Body of pancreas (tissue), 4 donors: ENCODE results near the gene USB1. TPM values are rescaled to one million over a fixed set of nuclear protein-coding genes. Genes with fewer than 3 reads are reported as not detected.

Experiments
- ATAC-seq: fragments of 150-250 bp; one replicate; pipeline ENCODE4 v1.9.1; 2016
- DNase-seq, 4 donors: peaks; one replicate each; pipeline ENCODE4 v3.0.0-alpha.2; 2019
- H3K27ac ChIP-seq, 4 donors: fragments of 200-600 bp; sonication (generic); 1 replicate in 3 of 4; 2 replicates in 1 of 4; pipeline versions ENCODE4 v1.5.1 to v1.6.1; 2016 to 2019; ENCODE audit warnings: mild to moderate bottlenecking in 1 of 4, mixed read lengths in 1 of 4, moderate library complexity in 1 of 4
- H3K27me3 ChIP-seq, 2 donors: fragments of 200-600 bp; sonication (generic); one replicate each; pipeline ENCODE4 v1.6.0; 2016; ENCODE audit warnings: mild to moderate bottlenecking in 1 of 2
- H3K36me3 ChIP-seq, 2 donors: fragments of 200-600 bp; sonication (generic); replicated peaks in 1 of 2; 2 replicates each; pipeline ENCODE4 v1.5.1; 2016; ENCODE audit warnings: low read depth in 2 of 2; ENCODE audit not compliant: insufficient read depth in 1 of 2
- H3K4me1 ChIP-seq: fragments of 200-600 bp; sonication (generic); one replicate; pipeline ENCODE4 v1.6.0; 2016
- H3K4me3 ChIP-seq, 2 donors: fragments of 200-600 bp; sonication (generic); 1 replicate in 1 of 2; 2 replicates in 1 of 2; pipeline ENCODE4 v1.5.1; 2016 to 2019
- H3K9me3 ChIP-seq, 3 donors: fragments of 200-600 bp; sonication (generic); 1 replicate in 2 of 3; 2 replicates in 1 of 3; pipeline ENCODE4 v1.5.1; 2016
- CTCF ChIP-seq, 7 experiments: fragments of 450-650 bp in 4 of 7; fragments of 200-600 bp in 3 of 7; sonication (generic) in 3 of 7; IDR thresholded peaks; one replicate each; pipeline ENCODE4 v1.5.1; 2016 to 2019; ENCODE audit warnings: antibody characterized with exemption in 7 of 7
- POLR2A ChIP-seq, 3 donors: fragments of 450-650 bp; IDR thresholded peaks; one replicate each; pipeline ENCODE4 v1.6.1; 2016; ENCODE audit warnings: antibody characterized with exemption in 3 of 3, mild to moderate bottlenecking in 2 of 3
- WGBS, 2 donors: methylation state at CpG; one replicate each; pipeline ENCODE4 v1.1.5; 2017; 5-methylcytosine and 5-hydroxymethylcytosine counted together
- intact Hi-C: fragments of 100-400 bp; cut with DNase I; formaldehyde crosslinking; loops from one replicate; pipeline ENCODE4 v1.15.1; 2023
- total RNA-seq, 2 donors: library from RNA; depleted of rRNA; stranded (reverse); fragments of >200 nt; gene quantifications; one replicate each; pipeline ENCODE4 v1.1.0, GENCODE V29; 2016

USB1 gene
- total RNA-seq, 2 donors from 2014 or later: 22.4 to 46.7 TPM

DNA sequence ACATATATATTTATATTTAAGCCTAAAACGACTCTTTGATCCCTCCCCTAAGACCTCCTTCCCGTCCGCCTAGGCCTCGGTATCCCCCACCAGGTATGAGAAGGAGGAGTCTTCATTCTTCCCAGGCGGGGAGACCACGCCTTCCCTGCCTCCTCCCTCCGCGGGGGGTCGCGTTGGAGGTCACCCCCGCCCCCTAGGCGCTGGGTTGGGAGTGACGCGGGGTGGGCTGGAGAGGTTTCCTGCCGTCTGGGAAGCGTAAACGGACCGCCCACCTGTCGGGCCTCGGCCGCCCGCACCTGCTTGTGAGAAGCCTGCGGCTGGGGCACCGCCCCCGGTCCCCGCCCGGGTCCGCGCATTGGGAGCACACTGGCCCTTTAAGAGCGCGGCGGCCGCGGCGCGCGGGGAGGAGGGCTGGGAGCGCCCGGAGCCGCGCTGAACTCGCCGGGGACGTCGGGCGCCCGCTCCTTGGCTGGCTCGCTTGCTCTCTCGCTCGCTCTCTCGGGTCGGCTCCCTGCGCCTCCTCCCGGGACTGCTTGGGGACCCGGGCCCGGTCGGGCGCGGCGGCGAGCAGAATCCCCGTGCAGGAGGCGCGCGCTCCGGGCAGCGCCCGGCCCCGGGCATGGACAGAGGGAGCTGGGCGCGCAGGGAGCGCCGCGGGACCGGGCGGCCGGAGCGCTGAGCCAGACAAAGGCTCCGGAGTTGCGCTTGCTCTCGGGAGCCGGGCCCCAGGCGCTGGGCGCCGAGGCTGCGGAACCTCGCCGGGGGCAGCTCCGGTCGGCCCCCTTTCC, 24.3 kb downstream of the USB1 start, which contains the start of gene MMP15:
TSS of gene MMP15 (plus strand) at position 404 of the 788 bp plus-strand sequence. CDS start 597 bp downstream, outside the sequence.
- Histone ChIP-seq H3K27me3 (no peaks in the 10 kb centered on the region), H3K27ac (peak within 1 kb of the TSS; percentile 75 to 94 (median 86)), H3K4me1 (peaks cover 81% of the 10 kb centered on the region), H3K9me3 (no peaks in the 10 kb centered on the region), H3K4me3 (peak within 1 kb of the TSS; percentile 43 to 75), H3K36me3 (no peaks in the 10 kb centered on the region)
- intact Hi-C loops: no loop called here
- DNase-seq: peak; percentile 86 to 94 (median 92)
- 0 to 1% methylated on average over 10 to 55 of the region's 90 CpGs for WGBS, 2 donors
- TF ChIP-seq CTCF (IDR thresholded peaks at IDR 0.05): no peak
- TF ChIP-seq POLR2A (IDR thresholded peaks at IDR 0.05): peak in 2 of 3 donors; percentile 42 to 55
- ATAC-seq: peak; percentile 74

- Histone ChIP-seq H3K27me3 (no peaks in the 10 kb centered on the region), H3K9me3 (no peaks in the 10 kb centered on the region), H3K36me3 (no peaks in the 10 kb centered on the region), H3K4me3 (peak overlapping the region; percentile 43 to 75), H3K27ac (peak overlapping the region; percentile 75 to 94 (median 86)), H3K4me1 (peaks cover 87% of the 10 kb centered on the region)
- intact Hi-C loops: no loop called here
- DNase-seq (peak; percentile 66 to 71 (median 69)), ATAC-seq (peak; percentile 30)
- no peak for TF ChIP-seq POLR2A (IDR thresholded peaks at IDR 0.05)
- TF ChIP-seq CTCF (IDR thresholded peaks at IDR 0.05): peak in 1 of 7 experiments; percentile 6
- 0% methylated on average over 3 to 65 of the region's 65 CpGs for WGBS, 2 donors
These were observed 25.0 kb downstream of the USB1 start for GRCh38 chr16:58026139-58026704.

- TF ChIP-seq CTCF (IDR thresholded peaks at IDR 0.05) (no peak), POLR2A (IDR thresholded peaks at IDR 0.05) (no peak)
- Histone ChIP-seq H3K27me3 (no peaks in the 10 kb centered on the region), H3K4me3 (peak overlapping the region; percentile 43 to 75), H3K36me3 (no peaks in the 10 kb centered on the region), H3K4me1 (peaks cover 92% of the 10 kb centered on the region), H3K27ac (peak overlapping the region; percentile 75 to 94 (median 86)), H3K9me3 (no peaks in the 10 kb centered on the region)
- WGBS, 2 donors: 0% methylated on average over 31 to 38 of the region's 38 CpGs
- intact Hi-C loops: no loop called here
- DNase-seq (peak in 3 of 4 donors; percentile 35 to 53 (median 36)), ATAC-seq (no peak)
These were observed 25.5 kb downstream of the USB1 start for GRCh38 chr16:58026705-58027160.

GRCh38 chr16:58027161-58027915, 26.1 kb downstream of the USB1 start:
- WGBS, 2 donors: 0 to 5% methylated on average over 25 to 38 of the region's 43 CpGs
- H3K27me3 ChIP-seq: no peaks in the 10 kb centered on the region
- DNase-seq: peak; percentile 58 to 73 (median 72)
- TF ChIP-seq CTCF (IDR thresholded peaks at IDR 0.05) (no peak), POLR2A (IDR thresholded peaks at IDR 0.05) (peak in 2 of 3 donors; percentile 48 to 58)
- no peaks in the 10 kb centered on the region for H3K9me3 ChIP-seq
- intact Hi-C loops: no loop called here
- H3K27ac ChIP-seq: peak overlapping the region; percentile 75 to 94 (median 86)
- peaks cover 93% of the 10 kb centered on the region for H3K4me1 ChIP-seq
- H3K36me3 ChIP-seq: no peaks in the 10 kb centered on the region
- H3K4me3 ChIP-seq: peak overlapping the region; percentile 43 to 75
- peak; percentile 17 for ATAC-seq
